Measurements from ENCODE around the gene CNN2. TPM values are rescaled to one million over a fixed set of nuclear protein-coding genes. Genes with fewer than 3 reads are reported as not detected.

The CNN2 gene
- total and polyA plus RNA-seq, 2 of the 13 experiments (the other 11 are each of a cell fraction or from before 2014, with no cell fraction given), result 63.6 to 70.0 TPM

DNA sequence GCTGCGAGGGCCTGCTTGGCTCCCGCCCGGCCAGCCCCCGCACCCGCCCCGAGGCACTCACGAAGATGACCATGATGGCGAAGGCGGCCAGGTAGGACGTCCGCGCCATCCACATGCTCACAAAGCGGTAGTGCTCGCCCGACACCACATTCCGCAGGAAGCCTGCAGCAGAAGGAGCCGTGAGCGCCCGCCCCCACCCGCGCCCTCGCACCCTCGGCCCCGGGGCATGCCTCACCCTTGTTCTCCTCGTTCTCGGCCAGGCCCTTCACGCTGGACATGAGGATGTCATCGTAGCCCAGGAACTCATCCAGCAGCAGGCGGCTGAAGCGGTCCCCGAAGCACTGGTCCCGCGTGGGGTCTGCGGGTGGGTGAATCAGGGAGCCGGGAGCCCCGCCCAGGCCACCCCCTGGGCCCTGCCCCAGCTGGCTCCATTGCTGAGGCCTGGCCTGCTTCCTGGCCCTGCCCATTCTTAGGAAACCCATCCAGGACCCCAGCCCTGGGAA lies 14.5 kb upstream of the CNN2 start:
- Histone ChIP-seq H3K27ac (ENCODE audit: extremely low read length, insufficient read depth, low read length) (no peak overlapping the region), H3K79me2 (ENCODE audit: insufficient read depth, low read length) (peaks cover 19% of the 10 kb centered on the region), H3K9ac (ENCODE audit: insufficient read depth, low read depth, low read length) (no peak overlapping the region), H4K20me1 (ENCODE audit: insufficient read depth, low read length) (peaks cover 8% of the 10 kb centered on the region; the same call in 1 of the 2 replicates), H2AFZ (ENCODE audit: low read length) (no peak overlapping the region), H3K4me1 (ENCODE audit: insufficient read depth, low read length) (peaks cover 8% of the 10 kb centered on the region), H3K36me3 (replicated peaks in 1 of 2; ENCODE audit: control insufficient read depth in 1 of 2, insufficient read depth in 2 of 2, low read length in 2 of 2) (peaks cover 15 to 18% of the 10 kb centered on the region in 2 experiments; a peak in 3 of 5 replicates), H3K9me3 (ENCODE audit: low read length) (no peaks in the 10 kb centered on the region), H3K4me2 (ENCODE audit: low read depth, low read length) (no peak overlapping the region), H3K27me3 (ENCODE audit: control insufficient read depth in 1 of 2, insufficient read depth in 2 of 2, low read length in 2 of 2) (no peaks in the 10 kb centered on the region), H3K4me3 (replicated peaks in 1 of 3; ENCODE audit: insufficient read depth in 1 of 3, low read depth in 2 of 3, low read length in 3 of 3) (no peak overlapping the region)
- in situ Hi-C loops (cut with HindIII; ENCODE audit: extremely low pct_ligation_motif_present, low pct_unique_long_range_greater_than_20kb) (no loop called here), intact Hi-C loops (cut with micrococcal nuclease; ENCODE audit: unreplicated experiment) (no loop called here)
- FAIRE-seq, result no peak
- no peak for DNase-seq (ENCODE audit: low spot score)
- BruUV-seq (replicated peaks), result no TSS peak
- ChIA-PET POLR2A (no interaction called here), CTCF (ENCODE audit: low intra/inter-chr PET ratio, low total read pairs) (no interaction called here)
- no peak for ATAC-seq
- TF ChIP-seq SNAPC2 (CRISPR knock-in tag; IDR thresholded peaks at IDR 0.05) (no peak), AGO2 (optimal IDR thresholded peaks at IDR 0.05; ENCODE audit: low read depth, low read length) (peak; percentile 54), RBFOX2 (IDR thresholded peaks at IDR 0.05; ENCODE audit: low read depth, low read length) (peak; percentile 52; the same call in 1 of the 2 replicates)
- 97% methylated on average over 22 of the region's 36 CpGs for WGBS (ENCODE audit: low lambda C conversion rate)

DNA sequence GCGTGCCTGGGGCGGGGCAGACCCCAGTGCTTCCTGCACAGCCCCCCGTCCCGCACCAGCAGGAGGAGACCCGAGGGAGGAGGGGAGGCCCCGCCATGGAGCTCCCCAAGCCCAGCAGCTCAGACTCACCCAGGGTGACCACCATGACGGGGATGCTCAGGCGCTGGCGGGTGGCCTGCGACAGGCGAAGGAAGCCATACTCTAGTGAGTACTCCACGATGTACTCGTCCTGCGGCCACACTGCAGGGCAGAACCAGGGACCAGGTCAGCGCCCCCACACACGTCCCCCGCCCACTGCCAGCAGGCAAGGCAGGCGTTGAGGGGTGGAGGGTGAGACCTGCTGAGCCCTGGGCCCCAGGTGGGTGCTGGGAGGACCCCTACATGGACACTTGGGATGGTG lies 14.1 kb upstream of the CNN2 start:
- H3K27me3 ChIP-seq (ENCODE audit: control insufficient read depth in 1 of 2, insufficient read depth in 2 of 2, low read length in 2 of 2), result no peaks in the 10 kb centered on the region
- TF ChIP-seq AKAP8 (CRISPR knock-in tag; IDR thresholded peaks at IDR 0.05) (0 out of 2 replicates have a peak, but pooled peaks have one; percentile 38), CCAR2 (optimal IDR thresholded peaks at IDR 0.05; ENCODE audit: low read depth, low read length) (no peak), RBFOX2 (IDR thresholded peaks at IDR 0.05; ENCODE audit: low read depth, low read length) (peak; percentile 39), AGO2 (optimal IDR thresholded peaks at IDR 0.05; ENCODE audit: low read depth, low read length) (peak; percentile 13), CREM (IDR thresholded peaks at IDR 0.05) (no peak), CREM (CRISPR knock-in tag; IDR thresholded peaks at IDR 0.05) (no peak), ZNF670 (CRISPR knock-in tag; IDR thresholded peaks at IDR 0.05; ENCODE audit: borderline replicate concordance) (no peak), ZNF570 (CRISPR knock-in tag; IDR thresholded peaks at IDR 0.05; ENCODE audit: borderline replicate concordance) (no peak)
- peaks cover 24% of the 10 kb centered on the region for H3K79me2 ChIP-seq (ENCODE audit: insufficient read depth, low read length)
- peaks cover 15 to 18% of the 10 kb centered on the region in 2 experiments; a peak in 3 of 5 replicates for H3K36me3 ChIP-seq (replicated peaks in 1 of 2; ENCODE audit: control insufficient read depth in 1 of 2, insufficient read depth in 2 of 2, low read length in 2 of 2)
- ATAC-seq (no peak), DNase-seq (ENCODE audit: low spot score) (no peak), FAIRE-seq (no peak)
- H3K4me3 ChIP-seq (replicated peaks in 1 of 3; ENCODE audit: insufficient read depth in 1 of 3, low read depth in 2 of 3, low read length in 3 of 3), result no peak overlapping the region
- H3K9ac ChIP-seq (ENCODE audit: insufficient read depth, low read depth, low read length), result no peak overlapping the region
- H3K4me1 ChIP-seq (ENCODE audit: insufficient read depth, low read length), result peaks cover 12% of the 10 kb centered on the region
- H3K27ac ChIP-seq (ENCODE audit: extremely low read length, insufficient read depth, low read length), result no peak overlapping the region
- CTCF ChIA-PET (ENCODE audit: low intra/inter-chr PET ratio, low total read pairs), result no interaction called here
- in situ Hi-C loops (cut with HindIII; ENCODE audit: extremely low pct_ligation_motif_present, low pct_unique_long_range_greater_than_20kb), result no loop called here
- no peaks in the 10 kb centered on the region for H3K9me3 ChIP-seq (ENCODE audit: low read length)
- H2AFZ ChIP-seq (ENCODE audit: low read length), result no peak overlapping the region
- no peak overlapping the region for H3K4me2 ChIP-seq (ENCODE audit: low read depth, low read length)
- POLR2A ChIA-PET, result no interaction called here
- intact Hi-C loops (cut with micrococcal nuclease; ENCODE audit: unreplicated experiment), result no loop called here
- 99% methylated on average over 10 of the region's 18 CpGs for WGBS (ENCODE audit: low lambda C conversion rate)
- BruUV-seq (replicated peaks), result no TSS peak
- peaks cover 13% of the 10 kb centered on the region; the same call in 1 of the 2 replicates for H4K20me1 ChIP-seq (ENCODE audit: insufficient read depth, low read length)

Data from HepG2 (cell line).